Kidney epithelial cell (primary cell): Measurements from ENCODE around the gene MED22. TPM values are rescaled to one million over a fixed set of nuclear protein-coding genes. Genes with fewer than 3 reads are reported as not detected.
"Not testable (repeated sequence)": the region's sequence is repeated elsewhere in the genome, so short reads cannot be mapped to it uniquely, and the experiment has no call there.

Experiments used
- DNase-seq: peaks from one replicate; pipeline ENCODE4 v3.0.0-alpha.2; 2010; ENCODE audit warnings: low read depth
- H3K27me3 ChIP-seq: 2 replicates; pipeline ENCODE4 v1.6.0; 2011; ENCODE audit warnings: low read length; ENCODE audit not compliant: control insufficient read depth, insufficient read depth
- H3K36me3 ChIP-seq: 2 replicates; pipeline ENCODE4 v1.5.1; 2011; ENCODE audit warnings: low read length; ENCODE audit not compliant: control insufficient read depth, insufficient read depth
- H3K4me3 ChIP-seq: 2 replicates; pipeline ENCODE4 v1.5.1; 2011; ENCODE audit warnings: low read depth, mild to moderate bottlenecking, control low read depth, low read length
- CTCF ChIP-seq: IDR thresholded peaks from 2 replicates; pipeline ENCODE4 v1.5.1; 2011; ENCODE audit warnings: mild to moderate bottlenecking, moderate library complexity, low read length, control low read depth, inconsistent platforms; ENCODE audit not compliant: insufficient read depth, poor library complexity, severe bottlenecking
- total RNA-seq: library from RNA; depleted of rRNA; stranded (reverse); fragments of >200 nt; gene quantifications from 2 replicates; pipeline ENCODE4 v1.2.3, GENCODE V29; 2015

MED22 gene
- total RNA-seq, 1 donor from 2014 or later = 51.8 TPM

GRCh38 chr9:133340256-133340655 lies 7.7 kb downstream of the MED22 start:
- Histone ChIP-seq H3K36me3 (peaks cover 1% of the 10 kb centered on the region), H3K4me3 (no peak overlapping the region), H3K27me3 (no peaks in the 10 kb centered on the region)
- TF ChIP-seq CTCF = no peak
- no peak for DNase-seq

- no peak for TF ChIP-seq CTCF
- H3K36me3 ChIP-seq = peaks cover 1% of the 10 kb centered on the region
- DNase-seq = no peak
- no peaks in the 10 kb centered on the region for H3K27me3 ChIP-seq
- no peak overlapping the region for H3K4me3 ChIP-seq
Observed at GRCh38 chr9:133339641-133340040, 8.3 kb downstream of the MED22 start.

- H3K36me3 ChIP-seq = peaks cover 11% of the 10 kb centered on the region
- TF ChIP-seq CTCF = no peak
- H3K4me3 ChIP-seq = peak within 1 kb of the TSS; percentile 96
- no peaks in the 10 kb centered on the region for H3K27me3 ChIP-seq
- DNase-seq = peak; percentile 42
Observed at GRCh38 chr9:133335924-133336811, 11.8 kb downstream of the MED22 start, which contains the start of gene SURF6. TSS of gene SURF6 (minus strand) at chr9:133336188. CDS start at chr9:133336132, 56 bp downstream.

- H3K27me3 ChIP-seq, DNase-seq: not testable (repeated sequence)
- peaks cover 11% of the 10 kb centered on the region for H3K36me3 ChIP-seq
- H3K4me3 ChIP-seq = peak overlapping the region; percentile 96
Observed at GRCh38 chr9:133334888-133335287, 13.0 kb downstream of the MED22 start.

GRCh38 chr9:133334161-133334560 lies 13.8 kb downstream of the MED22 start:
- Histone ChIP-seq H3K4me3 (no peak overlapping the region), H3K36me3 (peaks cover 11% of the 10 kb centered on the region), H3K27me3 (no peaks in the 10 kb centered on the region)
- no peak for DNase-seq
- no peak for TF ChIP-seq CTCF

- no peak for DNase-seq
- H3K36me3 ChIP-seq = peaks cover 11% of the 10 kb centered on the region
- no peak overlapping the region for H3K4me3 ChIP-seq
- TF ChIP-seq CTCF = no peak
- no peaks in the 10 kb centered on the region for H3K27me3 ChIP-seq
Observed at GRCh38 chr9:133333566-133333965, 14.4 kb downstream of the MED22 start.
